ENCODE results near the gene CDC42EP2. TPM values are rescaled to one million over a fixed set of nuclear protein-coding genes. Genes with fewer than 3 reads are reported as not detected.
"Not testable (repeated sequence)": the region's sequence is repeated elsewhere in the genome, so short reads cannot be mapped to it uniquely, and the experiment has no call there.

The CDC42EP2 gene
- polyA plus RNA-seq, 2 of the 4 experiments (the other 2 are of a cell fraction), result 3.0 to 8.5 TPM

GRCh38 chr11:65329944-65330403 lies 15.3 kb downstream of the CDC42EP2 start:
- no peak overlapping the region for H3K4me3 ChIP-seq
- H3K4me1 ChIP-seq, result peaks cover 9% of the 10 kb centered on the region
- H3K4me2 ChIP-seq, result peak overlapping the region; percentile 45
- POLR2A ChIA-PET, result interaction anchor here (0.5 to 4.9 kb wide), 9 partner anchors 13 to 558 kb away, joined by 3 to 45 read pairs (median 4); partner anchors contain the start of genes FIBP and POLA2
- CTCF ChIA-PET, result interaction anchor here (0.7 to 78.3 kb wide), 43 partner anchors 8 to 285 kb away, joined by 3 to 3090 read pairs (median 4); partner anchors contain the start of genes CDC42EP2, FAM89B, POLA2 and SPDYC
- no peaks in the 10 kb centered on the region for H3K9me3 ChIP-seq
- TF ChIP-seq, protein P1, sequence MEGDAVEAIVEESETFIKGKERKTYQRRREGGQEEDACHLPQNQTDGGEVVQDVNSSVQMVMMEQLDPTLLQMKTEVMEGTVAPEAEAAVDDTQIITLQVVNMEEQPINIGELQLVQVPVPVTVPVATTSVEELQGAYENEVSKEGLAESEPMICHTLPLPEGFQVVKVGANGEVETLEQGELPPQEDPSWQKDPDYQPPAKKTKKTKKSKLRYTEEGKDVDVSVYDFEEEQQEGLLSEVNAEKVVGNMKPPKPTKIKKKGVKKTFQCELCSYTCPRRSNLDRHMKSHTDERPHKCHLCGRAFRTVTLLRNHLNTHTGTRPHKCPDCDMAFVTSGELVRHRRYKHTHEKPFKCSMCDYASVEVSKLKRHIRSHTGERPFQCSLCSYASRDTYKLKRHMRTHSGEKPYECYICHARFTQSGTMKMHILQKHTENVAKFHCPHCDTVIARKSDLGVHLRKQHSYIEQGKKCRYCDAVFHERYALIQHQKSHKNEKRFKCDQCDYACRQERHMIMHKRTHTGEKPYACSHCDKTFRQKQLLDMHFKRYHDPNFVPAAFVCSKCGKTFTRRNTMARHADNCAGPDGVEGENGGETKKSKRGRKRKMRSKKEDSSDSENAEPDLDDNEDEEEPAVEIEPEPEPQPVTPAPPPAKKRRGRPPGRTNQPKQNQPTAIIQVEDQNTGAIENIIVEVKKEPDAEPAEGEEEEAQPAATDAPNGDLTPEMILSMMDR (IDR thresholded peaks at IDR 0.05), result peak; percentile 85
- TF ChIP-seq RAD21 (conservative IDR thresholded peaks at IDR 0.05 in 1 of 2, IDR thresholded peaks at IDR 0.05 in 1 of 2) (peak; percentile 68 to 69), NPAS2 (CRISPR knock-in tag; IDR thresholded peaks at IDR 0.05; ENCODE audit: borderline replicate concordance) (no peak), SMC3 (IDR thresholded peaks at IDR 0.05) (peak; percentile 86)
- DNase-seq (ENCODE audit: low read depth in 1 of 2, low spot score in 1 of 2) (peak; percentile 76 to 93), FAIRE-seq (no peak), ATAC-seq (peak; percentile 68 to 81)
- peak overlapping the region; percentile 23 to 53; a peak in 4 of 6 replicates for H3K27ac ChIP-seq
- WGBS (ENCODE audit: missing lambda C conversion rate), result 7% methylated on average over 13 of the region's 13 CpGs

- 85% methylated on average over 7 of the region's 7 CpGs for WGBS (ENCODE audit: missing lambda C conversion rate)
- CTCF ChIA-PET, result interaction anchor here (0.8 to 78.3 kb wide), 28 partner anchors 8 to 285 kb away, joined by 3 to 3090 read pairs (median 4); partner anchors contain the start of genes CDC42EP2, FAM89B and POLA2
Measured at GRCh38 chr11:65330544-65330943, 15.9 kb downstream of the CDC42EP2 start.

GRCh38 chr11:65332591-65332990 lies 17.9 kb downstream of the CDC42EP2 start:
- not testable (repeated sequence) for ATAC-seq; FAIRE-seq; H3K9me3 ChIP-seq; H3K4me2 ChIP-seq; H3K4me3 ChIP-seq; DNase-seq (ENCODE audit: low read depth in 1 of 2, low spot score in 1 of 2); H3K27ac ChIP-seq
- ChIA-PET POLR2A (interaction anchor here (1.4 to 4.9 kb wide), 7 partner anchors 17 to 175 kb away, joined by 5 to 45 read pairs (median 11); partner anchors contain the start of genes CDC42EP2, NEAT1 and POLA2), CTCF (interaction anchor here (1.3 to 78.3 kb wide), 8 partner anchors 9 to 178 kb away, joined by 3 to 3090 read pairs (median 8); partner anchors contain the start of genes CDC42EP2, POLA2 and TIGD3)
- WGBS (ENCODE audit: missing lambda C conversion rate), result 87% methylated on average over 9 of the region's 9 CpGs
- peaks cover 14% of the 10 kb centered on the region for H3K4me1 ChIP-seq

More at GRCh38 chr11:65330544-65330943, 15.9 kb downstream of the CDC42EP2 start:
- ATAC-seq (no peak), DNase-seq (ENCODE audit: low read depth in 1 of 2, low spot score in 1 of 2) (no peak), FAIRE-seq (no peak)
- POLR2A ChIA-PET, result interaction anchor here (0.6 to 4.9 kb wide), 8 partner anchors 13 to 141 kb away, joined by 3 to 45 read pairs (median 4); partner anchors contain the start of gene POLA2
- Histone ChIP-seq H3K4me2 (no peak overlapping the region), H3K9me3 (no peaks in the 10 kb centered on the region), H3K4me3 (no peak overlapping the region), H3K27ac (0 out of 6 replicates have a peak overlapping the region, but pooled peaks of 1 of the 2 experiments have one; percentile 3), H3K4me1 (peaks cover 14% of the 10 kb centered on the region)
- no peak for TF ChIP-seq HOXB5 (CRISPR knock-in tag; IDR thresholded peaks at IDR 0.05)
- no peak for TF ChIP-seq NPAS2 (CRISPR knock-in tag; IDR thresholded peaks at IDR 0.05; ENCODE audit: borderline replicate concordance)
- no peak for TF ChIP-seq RARB (CRISPR knock-in tag; IDR thresholded peaks at IDR 0.05)
- no peak for TF ChIP-seq SREBF2 (IDR thresholded peaks at IDR 0.05)
- no peak for TF ChIP-seq ESRRA (IDR thresholded peaks at IDR 0.05; ENCODE audit: borderline replicate concordance, low read length)
- TF ChIP-seq, protein P2, sequence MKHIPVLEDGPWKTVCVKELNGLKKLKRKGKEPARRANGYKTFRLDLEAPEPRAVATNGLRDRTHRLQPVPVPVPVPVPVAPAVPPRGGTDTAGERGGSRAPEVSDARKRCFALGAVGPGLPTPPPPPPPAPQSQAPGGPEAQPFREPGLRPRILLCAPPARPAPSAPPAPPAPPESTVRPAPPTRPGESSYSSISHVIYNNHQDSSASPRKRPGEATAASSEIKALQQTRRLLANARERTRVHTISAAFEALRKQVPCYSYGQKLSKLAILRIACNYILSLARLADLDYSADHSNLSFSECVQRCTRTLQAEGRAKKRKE (CRISPR knock-in tag; IDR thresholded peaks at IDR 0.05; ENCODE audit: low read depth), result no peak
- TF ChIP-seq, protein P3, sequence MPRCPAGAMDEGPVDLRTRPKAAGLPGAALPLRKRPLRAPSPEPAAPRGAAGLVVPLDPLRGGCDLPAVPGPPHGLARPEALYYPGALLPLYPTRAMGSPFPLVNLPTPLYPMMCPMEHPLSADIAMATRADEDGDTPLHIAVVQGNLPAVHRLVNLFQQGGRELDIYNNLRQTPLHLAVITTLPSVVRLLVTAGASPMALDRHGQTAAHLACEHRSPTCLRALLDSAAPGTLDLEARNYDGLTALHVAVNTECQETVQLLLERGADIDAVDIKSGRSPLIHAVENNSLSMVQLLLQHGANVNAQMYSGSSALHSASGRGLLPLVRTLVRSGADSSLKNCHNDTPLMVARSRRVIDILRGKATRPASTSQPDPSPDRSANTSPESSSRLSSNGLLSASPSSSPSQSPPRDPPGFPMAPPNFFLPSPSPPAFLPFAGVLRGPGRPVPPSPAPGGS (IDR thresholded peaks at IDR 0.05), result no peak

- no peaks in the 10 kb centered on the region for H3K9me3 ChIP-seq
- ChIA-PET POLR2A (interaction anchor here (0.5 kb wide), 1 partner anchor 9 kb away, joined by 3 read pairs; no protein-coding TSS in a partner anchor), CTCF (interaction anchor here (0.7 to 78.3 kb wide), 7 partner anchors 10 to 176 kb away, joined by 3 to 3090 read pairs (median 4); partner anchors contain the start of genes CDC42EP2, POLA2 and TIGD3)
- peak overlapping the region; percentile 96 for H3K4me2 ChIP-seq
- ATAC-seq, result no peak
- TF ChIP-seq, protein P1 (IDR thresholded peaks at IDR 0.05), result no peak
- TF ChIP-seq JUNB (IDR thresholded peaks at IDR 0.05) (no peak), RCOR1 (IDR thresholded peaks at IDR 0.05; ENCODE audit: low read depth, low read length) (no peak)
- H3K27ac ChIP-seq, result peak overlapping the region; percentile 94
- peak overlapping the region; percentile 91 for H3K4me3 ChIP-seq
- WGBS (ENCODE audit: missing lambda C conversion rate), result 42% methylated on average over 5 of the region's 5 CpGs
- no peak for DNase-seq (ENCODE audit: low read depth in 1 of 2, low spot score in 1 of 2)
- peaks cover 10% of the 10 kb centered on the region for H3K4me1 ChIP-seq
- no peak for FAIRE-seq
Measured at GRCh38 chr11:65334696-65335295, 20.1 kb downstream of the CDC42EP2 start.

Measured in A549 (cell line).